ENCODE results near the gene TTC39B. TPM values are rescaled to one million over a fixed set of nuclear protein-coding genes. Genes with fewer than 3 reads are reported as not detected.

TTC39B gene
- total and polyA plus RNA-seq, 7 donors, result 0.18 to 13.1 (median 1.8) TPM

GRCh38 chr9:15299374-15299939 lies 7.6 kb downstream of the TTC39B start:
- intact Hi-C loops (cut with DNase I), result no loop called here
- Histone ChIP-seq H3K27me3 (ENCODE audit: insufficient read depth in 3 of 3, low read length in 2 of 3) (no peaks in the 10 kb centered on the region), H3K27ac (no peak overlapping the region), H3K4me1 (peaks cover 11% of the 10 kb centered on the region), H3K9me3 (no peaks in the 10 kb centered on the region), H3K4me3 (no peak overlapping the region), H3K36me3 (ENCODE audit: insufficient read depth in 1 of 2, low read depth in 1 of 2) (no peaks in the 10 kb centered on the region)
- no peak for DNase-seq
- no peak for ATAC-seq
- 76 to 83% (median 82%) methylated on average over 6 of the region's 6 CpGs for WGBS, 3 donors
- no peak for TF ChIP-seq CTCF (IDR thresholded peaks at IDR 0.05)

DNA sequence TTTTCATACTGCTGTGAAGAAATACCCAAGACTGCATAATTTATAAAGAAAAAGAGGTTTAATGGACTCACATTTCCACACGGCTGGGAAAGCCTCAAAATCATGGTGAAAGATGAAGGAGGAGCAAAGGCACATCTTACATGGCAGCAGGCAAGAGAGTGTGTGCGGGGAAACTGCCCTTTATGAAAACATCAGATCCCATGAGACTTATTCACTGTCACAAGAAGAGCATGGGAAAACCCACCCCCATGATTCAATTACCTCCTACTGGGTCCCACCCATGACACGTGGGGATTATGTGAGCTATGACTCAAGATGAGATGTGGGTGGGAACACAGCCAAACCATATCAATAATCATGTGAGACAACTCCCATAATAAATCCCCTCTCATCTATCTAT lies 8.7 kb downstream of the TTC39B start:
- H3K4me3 ChIP-seq, result no peak overlapping the region
- H3K9me3 ChIP-seq, result no peaks in the 10 kb centered on the region
- ATAC-seq, result no peak
- 86 to 95% (median 86%) methylated on average over 3 of the region's 3 CpGs for WGBS, 3 donors
- H3K27me3 ChIP-seq (ENCODE audit: insufficient read depth in 3 of 3, low read length in 2 of 3), result no peaks in the 10 kb centered on the region
- no peaks in the 10 kb centered on the region for H3K36me3 ChIP-seq (ENCODE audit: insufficient read depth in 1 of 2, low read depth in 1 of 2)
- no peak for DNase-seq
- H3K27ac ChIP-seq, result no peak overlapping the region
- TF ChIP-seq CTCF (IDR thresholded peaks at IDR 0.05), result no peak
- H3K4me1 ChIP-seq, result peaks cover 16% of the 10 kb centered on the region
- intact Hi-C loops (cut with DNase I), result no loop called here

- H3K9me3 ChIP-seq, result no peaks in the 10 kb centered on the region
- H3K27ac ChIP-seq, result peak overlapping the region; percentile 53
- H3K4me1 ChIP-seq, result peaks cover 16% of the 10 kb centered on the region
- no peaks in the 10 kb centered on the region for H3K27me3 ChIP-seq (ENCODE audit: insufficient read depth in 3 of 3, low read length in 2 of 3)
- WGBS, 3 donors, result 1 to 7% (median 3%) methylated on average over 4 of the region's 4 CpGs
- no peak for DNase-seq
- no peaks in the 10 kb centered on the region for H3K36me3 ChIP-seq (ENCODE audit: insufficient read depth in 1 of 2, low read depth in 1 of 2)
- H3K4me3 ChIP-seq, result peak overlapping the region; percentile 62
- intact Hi-C loops (cut with DNase I), result no loop called here
- ATAC-seq, result peak; percentile 20 to 72 (median 37)
- no peak for TF ChIP-seq CTCF (IDR thresholded peaks at IDR 0.05)
These were observed 11.1 kb downstream of the TTC39B start for GRCh38 chr9:15295761-15296405.

DNA sequence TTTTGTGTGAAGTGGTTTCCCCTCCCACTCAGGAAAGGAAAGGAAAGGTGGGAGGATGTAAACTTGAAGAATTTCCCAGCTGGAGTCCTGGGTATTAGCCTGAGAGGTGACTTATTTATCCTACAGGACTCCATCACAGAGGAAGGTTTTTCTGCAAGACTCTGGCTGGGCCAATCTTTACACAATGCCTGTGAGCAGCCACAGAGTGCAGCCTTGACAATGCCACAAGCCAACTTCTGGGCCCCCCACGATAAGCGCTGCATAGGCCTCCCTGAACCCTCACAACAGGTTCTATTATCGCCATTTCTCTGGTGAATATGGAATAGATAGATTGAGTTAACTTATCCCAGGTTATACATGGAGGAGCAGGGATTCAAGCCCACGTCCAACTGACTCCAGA lies 12.4 kb downstream of the TTC39B start:
- Histone ChIP-seq H3K4me3 (no peak overlapping the region), H3K27ac (no peak overlapping the region), H3K9me3 (no peaks in the 10 kb centered on the region), H3K27me3 (ENCODE audit: insufficient read depth in 3 of 3, low read length in 2 of 3) (no peaks in the 10 kb centered on the region), H3K4me1 (peaks cover 16% of the 10 kb centered on the region), H3K36me3 (ENCODE audit: insufficient read depth in 1 of 2, low read depth in 1 of 2) (no peaks in the 10 kb centered on the region)
- no peak for DNase-seq
- no peak for ATAC-seq
- WGBS, 3 donors, result 95 to 97% (median 95%) methylated on average over 4 of the region's 4 CpGs
- TF ChIP-seq CTCF (IDR thresholded peaks at IDR 0.05), result no peak
- intact Hi-C loops (cut with DNase I), result loop anchor here in 1 of 2 donors (5.0 kb wide), 2 partner anchors 37 to 123 kb away; no protein-coding TSS in a partner anchor
